T-helper 1 cell (primary cell): ENCODE results near the gene TMEM87B.

Experiments used
- DNase-seq, 5 donors: peaks; one replicate each; pipeline ENCODE4 v3.0.0-alpha.2; 2012 to 2020
- total RNA-seq, 4 donors: gene quantifications; one replicate each; lab custom pipeline; 2026; lab: John Stamatoyannopoulos, UW

TMEM87B gene, protein sequence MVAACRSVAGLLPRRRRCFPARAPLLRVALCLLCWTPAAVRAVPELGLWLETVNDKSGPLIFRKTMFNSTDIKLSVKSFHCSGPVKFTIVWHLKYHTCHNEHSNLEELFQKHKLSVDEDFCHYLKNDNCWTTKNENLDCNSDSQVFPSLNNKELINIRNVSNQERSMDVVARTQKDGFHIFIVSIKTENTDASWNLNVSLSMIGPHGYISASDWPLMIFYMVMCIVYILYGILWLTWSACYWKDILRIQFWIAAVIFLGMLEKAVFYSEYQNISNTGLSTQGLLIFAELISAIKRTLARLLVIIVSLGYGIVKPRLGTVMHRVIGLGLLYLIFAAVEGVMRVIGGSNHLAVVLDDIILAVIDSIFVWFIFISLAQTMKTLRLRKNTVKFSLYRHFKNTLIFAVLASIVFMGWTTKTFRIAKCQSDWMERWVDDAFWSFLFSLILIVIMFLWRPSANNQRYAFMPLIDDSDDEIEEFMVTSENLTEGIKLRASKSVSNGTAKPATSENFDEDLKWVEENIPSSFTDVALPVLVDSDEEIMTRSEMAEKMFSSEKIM
- 35.1 to 59.0 (median 41.5) reads per million in 4 donors for total RNA-seq

DNA sequence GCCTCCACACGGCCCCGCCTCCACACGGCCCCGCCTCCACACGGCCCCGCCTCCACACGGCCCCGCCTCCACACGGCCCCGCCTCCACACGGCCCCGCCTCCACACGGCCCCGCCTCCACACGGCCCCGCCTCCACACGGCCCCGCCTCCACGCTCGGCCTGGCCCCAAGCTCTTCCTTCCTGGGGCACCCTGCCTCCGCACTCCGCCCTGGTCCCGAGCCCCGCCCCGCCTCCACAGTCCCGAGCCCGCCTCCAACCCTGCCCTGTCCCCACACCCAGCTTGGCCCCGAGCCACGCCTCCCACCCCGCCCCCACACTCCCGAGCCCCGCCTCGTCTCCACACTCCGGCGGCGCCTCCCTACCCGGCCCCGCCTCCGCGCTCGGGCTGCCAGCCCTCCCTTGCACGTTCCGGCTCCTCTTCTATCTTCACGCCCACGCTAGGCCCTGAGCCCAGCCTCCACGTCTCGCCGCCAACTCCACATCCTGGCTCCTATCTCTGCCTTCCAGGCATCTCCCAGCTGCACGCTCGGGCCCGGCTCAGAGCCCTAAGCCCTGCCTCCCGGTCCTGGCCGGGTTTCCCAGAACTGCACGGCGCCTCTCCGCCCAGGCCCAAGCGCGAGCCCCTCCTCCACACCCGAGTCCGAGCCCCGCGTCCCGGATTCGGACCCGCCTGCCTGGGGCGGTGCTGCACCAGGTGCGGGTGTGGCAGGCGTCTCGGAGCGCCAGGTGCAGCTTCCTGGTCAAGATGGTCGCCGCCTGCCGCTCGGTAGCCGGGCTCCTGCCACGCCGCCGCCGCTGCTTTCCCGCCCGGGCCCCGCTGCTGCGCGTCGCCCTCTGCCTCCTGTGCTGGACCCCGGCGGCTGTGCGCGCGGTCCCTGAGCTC, at the start of gene TMEM87B:
Gene TMEM87B, plus strand, starts transcription at position 423 of the 883 bp plus-strand sequence. Its CDS starts 323 bp downstream, at position 746.
- peak; percentile 97 to 99 (median 98) for DNase-seq

DNA sequence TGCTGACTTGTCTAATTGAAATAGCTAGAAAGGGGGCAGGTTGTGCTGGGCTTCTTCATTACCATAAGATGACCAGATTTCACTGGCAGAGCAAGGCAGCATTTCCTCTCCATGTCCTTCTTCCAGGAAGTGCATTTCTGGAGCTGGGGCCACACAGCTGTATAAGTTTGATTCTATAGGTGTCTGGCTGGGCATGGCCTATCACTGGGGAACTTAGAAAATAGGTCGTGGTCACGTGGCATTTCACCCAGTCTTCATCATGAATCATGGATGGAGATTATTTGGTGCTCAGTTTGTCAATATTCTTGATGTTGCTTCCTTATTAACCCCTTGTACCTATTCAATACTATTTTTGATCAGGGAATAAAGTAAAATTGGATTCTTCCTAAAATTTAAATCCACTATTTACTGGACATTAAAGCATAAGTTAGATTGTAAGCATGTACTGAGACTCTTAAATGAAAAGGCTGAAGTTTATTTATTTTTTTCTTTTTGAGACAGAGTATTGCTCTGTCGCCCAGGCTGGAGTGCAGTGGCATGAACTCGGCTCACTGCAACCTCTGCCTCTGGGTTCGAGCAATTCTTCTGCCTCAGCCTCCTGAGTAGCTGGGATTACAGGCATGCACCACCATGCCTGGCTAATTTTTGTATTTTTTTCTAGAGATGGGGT, 49.5 kb upstream of the TMEM87B start:
- DNase-seq: no peak

- DNase-seq: no peak
Observed at GRCh38 chr2:112006076-112006410, 49.0 kb upstream of the TMEM87B start.

DNA sequence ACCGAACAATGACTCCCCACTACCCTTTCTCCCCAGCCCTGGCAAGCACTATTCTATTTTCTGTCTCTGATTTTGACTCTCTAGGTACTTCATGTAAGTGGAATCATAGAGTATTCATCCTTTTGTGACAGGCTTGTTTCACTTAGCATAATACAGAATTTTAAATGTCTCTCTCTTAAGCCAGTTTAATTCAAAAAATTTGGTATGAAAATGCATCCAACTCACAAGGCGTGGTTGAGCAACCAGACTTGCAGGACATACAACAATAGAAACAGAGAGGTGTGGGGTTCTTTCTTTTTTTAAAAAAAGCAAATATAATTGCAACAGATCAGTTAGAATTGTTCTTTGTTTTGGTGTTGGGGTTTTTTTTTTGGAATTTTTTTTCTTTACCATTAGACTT, 47.6 kb upstream of the TMEM87B start:
- no peak for DNase-seq

- no peak for DNase-seq
Observed at GRCh38 chr2:112008910-112009485, 46.1 kb upstream of the TMEM87B start.

- no peak for DNase-seq
Observed at GRCh38 chr2:112010751-112011150, 44.3 kb upstream of the TMEM87B start.

GRCh38 chr2:112012556-112012955, 42.5 kb upstream of the TMEM87B start:
- DNase-seq: no peak

GRCh38 chr2:112018846-112019245, 36.2 kb upstream of the TMEM87B start:
- DNase-seq: no peak

DNA sequence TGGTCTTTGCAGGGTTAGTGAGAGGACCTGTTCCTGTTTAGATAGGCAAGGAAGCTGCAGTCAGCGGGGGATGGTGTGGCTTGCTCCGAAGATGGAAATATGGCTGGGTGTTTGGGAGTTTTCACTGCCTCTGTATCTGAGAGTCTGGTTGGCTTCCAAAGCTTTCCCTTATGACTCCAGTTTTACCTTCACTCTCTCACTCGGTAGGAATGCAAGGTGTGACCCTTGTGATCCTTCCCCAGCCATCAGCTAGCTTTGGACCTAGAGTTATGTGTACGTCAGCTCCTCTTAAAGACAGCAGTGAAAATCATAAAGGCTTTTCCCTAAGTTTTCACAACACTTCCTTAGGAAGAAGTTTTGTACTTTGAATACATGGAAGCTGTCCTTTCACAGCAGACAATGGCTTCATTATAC, 35.5 kb upstream of the TMEM87B start:
- DNase-seq: no peak

- no peak for DNase-seq
Observed at GRCh38 chr2:112020561-112020960, 34.5 kb upstream of the TMEM87B start.

DNA sequence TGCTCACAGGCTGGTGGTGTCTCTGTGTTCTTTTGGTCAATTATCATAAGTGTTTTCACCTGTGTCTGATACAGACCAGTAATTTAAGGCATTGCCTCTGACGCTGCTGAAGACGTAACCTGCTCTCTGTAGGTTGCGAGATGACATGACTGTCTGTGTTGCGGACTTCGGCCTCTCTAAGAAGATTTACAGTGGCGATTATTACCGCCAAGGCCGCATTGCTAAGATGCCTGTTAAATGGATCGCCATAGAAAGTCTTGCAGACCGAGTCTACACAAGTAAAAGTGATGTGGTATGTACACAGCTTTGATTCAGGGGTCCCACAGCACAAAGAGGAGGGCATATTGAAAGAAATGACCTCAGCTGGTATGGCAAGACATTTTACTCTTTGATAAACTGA, 33.8 kb upstream of the TMEM87B start:
- DNase-seq: no peak

GRCh38 chr2:112021781-112022231, 33.3 kb upstream of the TMEM87B start:
- DNase-seq: no peak

DNA sequence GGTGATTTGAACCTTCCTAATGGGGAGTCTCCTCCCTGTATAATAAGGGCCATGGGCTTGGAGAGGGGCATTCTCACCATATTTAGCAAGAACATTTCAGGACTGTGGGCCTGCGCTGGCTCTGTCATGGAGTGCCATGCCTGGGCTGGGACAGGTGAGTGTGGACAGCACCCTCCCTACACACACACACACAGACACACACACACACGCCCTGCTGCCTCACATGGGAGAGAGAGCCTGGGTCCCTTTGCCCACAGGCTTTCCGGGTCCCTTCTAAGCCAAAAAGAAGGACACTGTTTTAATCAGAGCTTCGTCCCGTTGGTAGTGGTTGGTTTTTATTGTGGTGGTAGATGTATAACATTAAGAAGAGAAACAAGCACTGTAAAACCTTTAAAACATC, 31.4 kb upstream of the TMEM87B start:
- no peak for DNase-seq

DNA sequence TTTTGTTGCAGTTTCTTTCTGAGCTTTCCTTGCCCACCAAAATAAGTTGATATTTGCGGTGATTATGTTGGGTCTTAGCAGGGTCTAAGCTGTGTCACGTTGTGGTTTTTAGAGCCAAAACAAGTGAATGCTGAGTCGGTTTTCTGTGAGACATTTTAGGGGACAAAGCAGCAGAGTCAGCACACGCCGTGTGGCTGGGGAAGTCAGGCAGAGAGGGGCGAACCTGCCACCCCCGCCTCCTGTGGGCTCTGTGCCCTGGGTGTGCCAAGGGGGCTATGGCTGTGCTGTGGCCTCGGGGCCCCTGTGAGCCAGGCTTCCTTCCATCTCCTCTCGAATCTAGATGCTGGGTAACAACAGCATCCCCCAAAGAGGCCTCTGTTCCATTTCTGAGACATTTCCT, 30.8 kb upstream of the TMEM87B start:
- DNase-seq: no peak

GRCh38 chr2:112024896-112025491, 30.1 kb upstream of the TMEM87B start:
- DNase-seq: no peak

- no peak for DNase-seq
Observed at GRCh38 chr2:112026509-112026908, 28.6 kb upstream of the TMEM87B start.

- no peak for DNase-seq
Observed at GRCh38 chr2:112027767-112028166, 27.3 kb upstream of the TMEM87B start.

DNA sequence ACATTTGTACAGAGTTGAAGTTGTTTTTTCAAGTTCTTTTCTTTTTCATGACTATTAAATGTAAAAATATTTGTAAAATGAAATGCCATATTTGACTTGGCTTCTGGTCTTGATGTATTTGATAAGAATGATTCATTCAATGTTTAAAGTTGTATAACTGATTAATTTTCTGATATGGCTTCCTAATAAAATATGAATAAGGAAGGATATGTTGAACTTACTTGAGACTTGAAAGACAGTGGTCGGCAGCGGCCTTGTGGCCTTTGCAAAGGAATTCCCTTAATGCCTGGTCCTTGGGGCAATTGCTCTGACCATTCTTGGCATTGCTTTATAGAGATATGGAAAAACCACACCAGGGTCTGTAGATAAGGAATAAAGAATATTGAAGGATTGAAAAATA, 25.9 kb upstream of the TMEM87B start:
- no peak for DNase-seq

DNA sequence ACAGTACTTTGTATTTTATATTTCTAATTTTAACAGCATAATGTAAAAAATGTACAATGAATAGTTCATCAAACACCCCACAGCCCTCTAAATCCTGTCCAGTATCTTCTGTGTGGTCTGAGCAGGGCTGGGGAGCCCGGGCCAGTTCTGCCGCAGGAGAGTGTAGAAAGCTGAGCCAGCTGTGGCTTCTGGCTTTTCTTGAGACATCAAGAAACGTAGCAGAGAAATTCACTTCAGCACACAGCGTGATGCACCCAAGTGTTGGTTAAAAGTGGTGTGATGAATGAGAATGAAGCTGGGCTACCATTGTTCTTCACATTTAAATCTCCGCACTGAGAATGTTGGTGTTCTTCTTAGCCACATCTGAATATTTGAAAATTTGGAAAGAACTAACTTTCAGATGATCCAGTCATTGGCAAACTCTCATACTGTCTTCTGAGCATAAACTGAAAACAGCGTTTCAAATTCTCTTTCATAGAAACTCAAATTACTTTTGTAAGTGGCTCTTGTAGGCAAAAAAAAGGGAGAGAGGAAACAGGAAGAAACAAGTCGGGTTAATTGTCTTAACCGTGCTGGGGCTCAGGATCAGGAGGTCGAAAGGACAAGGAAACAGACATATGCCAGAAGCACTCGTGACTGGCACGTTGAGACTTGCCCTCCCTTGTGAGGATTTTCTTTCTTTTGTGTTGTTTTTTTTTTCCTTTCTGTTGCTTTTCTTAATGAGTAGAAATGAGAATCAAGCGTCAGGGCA, 23.4 kb upstream of the TMEM87B start:
- no peak for DNase-seq

DNA sequence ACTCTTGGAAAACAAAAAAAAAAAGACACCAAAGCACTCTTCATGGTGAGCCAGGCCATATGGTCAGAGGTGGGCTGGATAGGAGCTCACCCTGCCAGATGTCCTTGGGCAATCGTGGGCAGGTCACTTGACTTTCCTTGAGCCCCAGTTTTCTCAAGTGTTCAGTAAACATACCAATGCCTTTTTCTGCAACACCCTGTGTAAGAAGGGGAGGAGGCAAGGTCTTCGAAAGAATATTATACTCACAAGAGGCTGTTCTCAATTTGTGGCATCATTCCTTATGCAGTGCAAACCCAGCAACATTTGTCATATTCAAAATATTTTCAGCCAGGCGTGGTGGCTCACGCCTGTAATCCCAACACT, 22.9 kb upstream of the TMEM87B start:
- DNase-seq: no peak
